H1 (cell line): ENCODE results near the gene MYO1A. TPM values are rescaled to one million over a fixed set of nuclear protein-coding genes. Genes with fewer than 3 reads are reported as not detected.

ENCODE experiments used
- CTCF ChIA-PET: fragments of 300-600 bp; sonication (Branson Sonifier 250); formaldehyde crosslinking; loops from one replicate; lab custom pipeline; 2021; ENCODE audit not compliant: partially characterized antibody; lab: Charles Lee
- POLR2A ChIA-PET: fragments of 300-600 bp; sonication (Branson Sonifier 250); formaldehyde crosslinking; loops from one replicate; lab custom pipeline; 2021; ENCODE audit warnings: inconsistent platforms; ENCODE audit not compliant: partially characterized antibody; lab: Charles Lee
- DNase-seq, 2 experiments: peaks; one replicate each; pipeline versions ENCODE4 v3.0.0 to v3.0.0-alpha.2; 2010 to 2022; ENCODE audit warnings: low spot score in 2 of 2, low read depth in 1 of 2, mixed read lengths in 1 of 2
- FAIRE-seq: peaks from 2 replicates; lab custom pipeline; 2011; peaks lifted over from hg19 to GRCh38; lab: Jason Lieb, UNC
- H2AFZ ChIP-seq: 2 replicates; pipeline ENCODE4 v1.8.1; 2012; ENCODE audit warnings: low read length, inconsistent platforms
- H2AK5ac ChIP-seq: 2 replicates; pipeline ENCODE4 v1.6.1; 2013; ENCODE audit warnings: low read depth, low read length
- H2BK120ac ChIP-seq: replicated peaks from 2 replicates; pipeline ENCODE3; 2013; ENCODE audit warnings: low read depth, low read length, inconsistent platforms
- H2BK12ac ChIP-seq: 2 replicates; pipeline ENCODE4 v1.6.1; 2013; ENCODE audit warnings: low read depth, low read length
- H2BK15ac ChIP-seq: 2 replicates; pipeline ENCODE4 v1.6.1; 2013; ENCODE audit warnings: low read length
- H2BK20ac ChIP-seq: 2 replicates; pipeline ENCODE4 v1.6.1; 2013; ENCODE audit warnings: low read length
- H2BK5ac ChIP-seq: 2 replicates; pipeline ENCODE4 v1.6.1; 2013; ENCODE audit warnings: low read depth, low read length
- H3K14ac ChIP-seq: 2 replicates; pipeline ENCODE4 v1.6.1; 2013; ENCODE audit warnings: inconsistent platforms; ENCODE audit not compliant: insufficient read length
- H3K18ac ChIP-seq: 2 replicates; pipeline ENCODE4 v1.6.1; 2013; ENCODE audit warnings: low read length; ENCODE audit errors: extremely low read depth
- H3K23ac ChIP-seq: 2 replicates; pipeline ENCODE4 v1.6.1; 2013; ENCODE audit warnings: inconsistent platforms; ENCODE audit not compliant: insufficient read length
- H3K23me2 ChIP-seq: 2 replicates; pipeline ENCODE4 v1.6.1; 2013; ENCODE audit warnings: low read depth, low read length
- H3K27ac ChIP-seq: 2 replicates; pipeline ENCODE4 v1.6.1; 2011; ENCODE audit warnings: low read depth, low read length, inconsistent platforms
- H3K27me3 ChIP-seq, 4 experiments: replicated peaks in 1 of 4; 1 replicate in 1 of 4; 2 replicates in 3 of 4; pipeline versions ENCODE4 v1.6.1 to v1.8.1; 2011 to 2013; ENCODE audit warnings: low read length in 3 of 4, mild to moderate bottlenecking in 3 of 4, inconsistent platforms in 2 of 4, mixed read lengths in 2 of 4, moderate library complexity in 1 of 4; ENCODE audit not compliant: control insufficient read depth in 3 of 4, insufficient read depth in 3 of 4; ENCODE audit errors: extremely low read depth in 1 of 4
- H3K36me3 ChIP-seq, 4 experiments: 2 replicates each; pipeline versions ENCODE4 v1.6.1 to v1.8.1; 2011 to 2013; ENCODE audit warnings: mild to moderate bottlenecking in 4 of 4, low read length in 3 of 4, moderate library complexity in 2 of 4, control low read depth in 1 of 4, inconsistent platforms in 1 of 4; ENCODE audit not compliant: insufficient read depth in 4 of 4, control insufficient read depth in 2 of 4
- H3K4ac ChIP-seq: replicated peaks from 2 replicates; pipeline ENCODE3; 2013; ENCODE audit warnings: low read length, low read depth, mixed read lengths, inconsistent platforms; ENCODE audit not compliant: insufficient read length
- H3K4me1 ChIP-seq, 4 experiments: replicated peaks in 1 of 4; 1 replicate in 1 of 4; 2 replicates in 3 of 4; pipeline versions ENCODE4 v1.6.1 to v1.8.1; 2011 to 2013; ENCODE audit warnings: low read length in 3 of 4, inconsistent platforms in 2 of 4, mixed read lengths in 1 of 4; ENCODE audit not compliant: insufficient read depth in 4 of 4, control insufficient read depth in 3 of 4
- H3K4me2 ChIP-seq, 2 experiments: 2 replicates each; pipeline versions ENCODE4 v1.6.1 to v1.8.1; 2011 to 2013; ENCODE audit warnings: low read depth in 2 of 2, low read length in 2 of 2, control low read depth in 1 of 2, inconsistent platforms in 1 of 2, mild to moderate bottlenecking in 1 of 2; ENCODE audit not compliant: insufficient read depth in 1 of 2
- H3K4me3 ChIP-seq, 4 experiments: fragments of 200-600, 300-600 bp in 1 of 4; sonication (generic), shearing (Covaris generic), sonication (Bioruptor Twin) in 1 of 4; 2 replicates each; pipeline versions ENCODE4 v1.5.1 to v1.8.1; 2011 to 2016; ENCODE audit warnings: low read length in 4 of 4, low read depth in 3 of 4, control low read depth in 2 of 4, inconsistent platforms in 2 of 4, mild to moderate bottlenecking in 2 of 4, mixed read lengths in 1 of 4, moderate library complexity in 1 of 4; ENCODE audit not compliant: insufficient read depth in 2 of 4; ENCODE audit errors: extremely low read depth in 1 of 4
- H3K56ac ChIP-seq: replicated peaks from 2 replicates; pipeline ENCODE3; 2013; ENCODE audit warnings: low read depth, mild to moderate bottlenecking, mixed read lengths, low read length, inconsistent platforms; ENCODE audit not compliant: insufficient read length
- H3K79me1 ChIP-seq: 2 replicates; pipeline ENCODE4 v1.6.1; 2013; ENCODE audit warnings: low read depth, low read length, control low read depth
- H3K79me2 ChIP-seq, 2 experiments: 2 replicates each; pipeline versions ENCODE4 v1.6.1 to v1.8.1; 2012 to 2013; ENCODE audit warnings: low read length in 2 of 2, mild to moderate bottlenecking in 2 of 2, inconsistent platforms in 1 of 2; ENCODE audit not compliant: insufficient read depth in 2 of 2, control insufficient read depth in 1 of 2
- H3K9ac ChIP-seq, 4 experiments: replicated peaks in 1 of 4; 1 replicate in 1 of 4; 2 replicates in 3 of 4; pipeline versions ENCODE4 v1.6.1 to v1.8.1; 2011 to 2013; ENCODE audit warnings: low read depth in 3 of 4, low read length in 3 of 4, control low read depth in 2 of 4, mild to moderate bottlenecking in 2 of 4, moderate library complexity in 2 of 4, inconsistent platforms in 1 of 4; ENCODE audit errors: extremely low read depth in 1 of 4
- H3K9me3 ChIP-seq, 2 experiments: 2 replicates each; pipeline versions ENCODE4 v1.6.1 to v1.8.1; 2012 to 2013; ENCODE audit warnings: mild to moderate bottlenecking in 2 of 2, moderate library complexity in 2 of 2, control low read depth in 1 of 2, inconsistent platforms in 1 of 2, low read depth in 1 of 2, low read length in 1 of 2, mixed read lengths in 1 of 2; ENCODE audit not compliant: insufficient read depth in 2 of 2
- H4K20me1 ChIP-seq, 2 experiments: replicated peaks in 1 of 2; 2 replicates each; pipeline versions ENCODE3 to v1.8.1; 2011 to 2013; ENCODE audit warnings: inconsistent platforms in 2 of 2, low read length in 2 of 2, mild to moderate bottlenecking in 1 of 2; ENCODE audit not compliant: insufficient read depth in 2 of 2, control insufficient read depth in 1 of 2
- H4K5ac ChIP-seq: 2 replicates; pipeline ENCODE4 v1.6.1; 2013; ENCODE audit warnings: low read length, low read depth, mixed read lengths, inconsistent platforms; ENCODE audit not compliant: insufficient read length
- H4K8ac ChIP-seq: 2 replicates; pipeline ENCODE4 v1.8.0; 2013; ENCODE audit warnings: mild to moderate bottlenecking, moderate library complexity, low read length, inconsistent platforms; ENCODE audit not compliant: insufficient read depth; ENCODE audit errors: extremely low read depth
- H4K91ac ChIP-seq: replicated peaks from 2 replicates; pipeline ENCODE3; 2013; ENCODE audit warnings: low read length, mixed read lengths, inconsistent platforms; ENCODE audit not compliant: insufficient read length
- CREB1 ChIP-seq: IDR thresholded peaks from 2 replicates; pipeline ENCODE4 v1.6.1; 2012; ENCODE audit warnings: inconsistent platforms
- EGR1 ChIP-seq: IDR thresholded peaks from 2 replicates; pipeline ENCODE4 v1.6.1; 2011; ENCODE audit warnings: low read depth, low read length, borderline replicate concordance
- RNF2 ChIP-seq: fragments of 200-900, 300-1000 bp; sonication (generic); IDR thresholded peaks from 2 replicates; pipeline ENCODE4 v1.7.1; 2016; ENCODE audit warnings: borderline replicate concordance, low read depth, mild to moderate bottlenecking, antibody characterized with exemption, low read length; ENCODE audit not compliant: poor library complexity, severe bottlenecking; ENCODE audit errors: missing control alignments
- SIRT6 ChIP-seq: IDR thresholded peaks from one replicate; pipeline ENCODE4 v1.7.1; 2012; ENCODE audit warnings: low read length, inconsistent platforms
- SRF ChIP-seq: IDR thresholded peaks from 2 replicates; pipeline ENCODE4 v1.6.1; 2011; ENCODE audit warnings: mild to moderate bottlenecking, low read depth, low read length, moderate library complexity
- WGBS, 2 experiments: shearing (Covaris generic) in 1 of 2; methylation state at CpG; one replicate each; pipeline versions ENCODE4 v1.1.6 to v1.1.7; 2013 to 2015; ENCODE audit warnings: low lambda C conversion rate in 2 of 2, mixed read lengths in 2 of 2, inconsistent platforms in 1 of 2, low coverage in 1 of 2, missing lambda C conversion rate in 1 of 2; ENCODE audit not compliant: insufficient replicate concordance in 2 of 2, insufficient coverage in 1 of 2, insufficient read length in 1 of 2; ENCODE audit errors: extremely low coverage in 1 of 2, missing lambda C conversion rate in 1 of 2; 5-methylcytosine and 5-hydroxymethylcytosine counted together
- polyA plus RNA-seq, 7 experiments: library from polyadenylated mRNA; depleted of rRNA in 3 of 7; stranded (reverse) in 5 of 7; unstranded in 2 of 7; fragments of >200 nt in 5 of 7; fragments of 200-250 nt in 2 of 7; gene quantifications; 1 replicate in 5 of 7; 2 replicates in 1 of 7; 4 replicates in 1 of 7; pipeline versions ENCODE4 v1.2.1 to v1.2.3, GENCODE V29; 2011 to 2013; ENCODE audit warnings: missing spikeins in 2 of 7, mixed read lengths in 2 of 7
- total RNA-seq: library from RNA; stranded (reverse); fragmentation: NEBNext Ultra II Directional; extraction: Animal tissue kit (Norgen Biotek cat#: 25700); gene quantifications from 2 replicates; pipeline ENCODE4 v1.2.1, GENCODE V29; 2021
- TF ChIP-seq, protein P1 (sequence below): IDR thresholded peaks from 2 replicates; pipeline ENCODE4 v1.6.1; 2011; ENCODE audit warnings: low read depth, mild to moderate bottlenecking, low read length; ENCODE audit not compliant: insufficient read depth

MYO1A gene
- total and polyA plus RNA-seq, 2 of the 8 experiments (the other 6 are each of a cell fraction or from before 2014, with no cell fraction given), result 0.54 to 0.77 TPM

DNA sequence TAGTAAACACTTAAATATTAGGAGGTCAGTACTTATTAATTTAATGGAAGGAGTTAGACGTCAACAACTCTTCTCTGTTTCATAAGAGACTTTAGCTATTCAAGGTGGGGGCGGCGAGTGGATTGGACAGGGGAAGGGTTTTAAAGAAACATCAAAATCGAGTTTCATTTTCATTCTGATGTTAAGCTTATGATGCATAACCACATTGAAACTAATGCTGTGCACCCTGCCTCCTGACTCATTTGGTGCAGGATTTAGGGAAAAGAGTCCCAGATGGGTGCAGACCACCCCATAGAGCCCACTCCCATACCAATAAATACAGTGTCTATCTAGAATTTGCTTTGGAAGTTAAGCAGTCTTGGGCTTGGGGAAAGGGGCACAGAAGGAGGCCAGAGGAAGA, 50.9 kb downstream of the MYO1A start:
- H3K4ac ChIP-seq, result no peak overlapping the region
- peaks cover 3 to 15% of the 10 kb centered on the region in 2 experiments for H4K20me1 ChIP-seq
- peaks cover 23 to 34% (median 27%) of the 10 kb centered on the region in 4 experiments for H3K36me3 ChIP-seq
- no peak overlapping the region for H3K4me2 ChIP-seq
- H3K56ac ChIP-seq, result no peak overlapping the region
- H3K9ac ChIP-seq, result no peak overlapping the region
- CTCF ChIA-PET, result interaction anchor here (0.9 to 10.6 kb wide), 9 partner anchors 6 to 362 kb away, joined by 3 to 187 read pairs (median 5); partner anchors contain the start of gene HSD17B6
- H2BK20ac ChIP-seq, result no peak overlapping the region
- H2BK12ac ChIP-seq, result no peak overlapping the region
- H3K23me2 ChIP-seq, result no peaks in the 10 kb centered on the region
- FAIRE-seq (no peak), DNase-seq (no peak)
- no peak overlapping the region for H3K4me3 ChIP-seq
- H3K18ac ChIP-seq, result no peak overlapping the region
- H3K27me3 ChIP-seq, result no peaks in the 10 kb centered on the region
- H3K23ac ChIP-seq, result no peak overlapping the region
- H2AK5ac ChIP-seq, result no peak overlapping the region
- H3K27ac ChIP-seq, result no peak overlapping the region
- H2BK5ac ChIP-seq, result no peak overlapping the region
- H2BK120ac ChIP-seq, result no peak overlapping the region
- no peak overlapping the region for H4K91ac ChIP-seq
- POLR2A ChIA-PET, result interaction anchor here (2.1 kb wide), 1 partner anchor 10 kb away, joined by 8 read pairs; no protein-coding TSS in a partner anchor
- TF ChIP-seq, protein P1, sequence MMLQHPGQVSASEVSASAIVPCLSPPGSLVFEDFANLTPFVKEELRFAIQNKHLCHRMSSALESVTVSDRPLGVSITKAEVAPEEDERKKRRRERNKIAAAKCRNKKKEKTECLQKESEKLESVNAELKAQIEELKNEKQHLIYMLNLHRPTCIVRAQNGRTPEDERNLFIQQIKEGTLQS, result no peak
- TF ChIP-seq RNF2 (no peak), SRF (no peak), EGR1 (no peak), CREB1 (no peak), SIRT6 (no peak)
- H4K8ac ChIP-seq, result no peak overlapping the region
- H3K14ac ChIP-seq, result no peak overlapping the region
- WGBS, 2 experiments, result 84% methylated on average over 4 of the region's 4 CpGs; no CpG with 5 or more reads in 1 of the 2 experiments
- H3K9me3 ChIP-seq, result no peaks in the 10 kb centered on the region
- H2BK15ac ChIP-seq, result no peak overlapping the region
- H3K79me2 ChIP-seq, result peaks cover 0 to 51% of the 10 kb centered on the region in 2 experiments; a peak in 2 of 4 replicates
- H2AFZ ChIP-seq, result no peak overlapping the region
- no peak overlapping the region for H4K5ac ChIP-seq
- H3K4me1 ChIP-seq, result no peaks in the 10 kb centered on the region
- H3K79me1 ChIP-seq, result peaks cover 10% of the 10 kb centered on the region
